H9 (cell line): ENCODE data around the gene ATXN3. TPM values are rescaled to one million over a fixed set of nuclear protein-coding genes. Genes with fewer than 3 reads are reported as not detected.

Source experiments
- DNase-seq: peaks from one replicate; pipeline ENCODE4 v3.0.0-alpha.2; 2017
- H2AFZ ChIP-seq: one replicate; pipeline ENCODE4 v1.6.1; 2013; ENCODE audit warnings: mild to moderate bottlenecking, low read length, control low read depth, moderate library complexity
- H2AK5ac ChIP-seq: 2 replicates; pipeline ENCODE4 v1.6.1; 2013; ENCODE audit warnings: low read length, control low read depth, mixed read lengths; ENCODE audit not compliant: insufficient read length
- H2BK120ac ChIP-seq: one replicate; pipeline ENCODE4 v1.6.1; 2013; ENCODE audit warnings: low read depth, mild to moderate bottlenecking, low read length, control low read depth, inconsistent platforms; ENCODE audit not compliant: poor library complexity, severe bottlenecking
- H2BK12ac ChIP-seq: 2 replicates; pipeline ENCODE4 v1.6.1; 2013; ENCODE audit warnings: low read length, control low read depth, mixed read lengths, low read depth; ENCODE audit not compliant: insufficient read length
- H2BK15ac ChIP-seq: 2 replicates; pipeline ENCODE4 v1.6.1; 2013; ENCODE audit warnings: low read depth, low read length, control low read depth
- H2BK20ac ChIP-seq: one replicate; pipeline ENCODE4 v1.6.1; 2013; ENCODE audit warnings: low read depth, mild to moderate bottlenecking, low read length, control low read depth, inconsistent platforms; ENCODE audit not compliant: poor library complexity, severe bottlenecking
- H2BK5ac ChIP-seq: 2 replicates; pipeline ENCODE4 v1.6.1; 2013; ENCODE audit warnings: low read length, control low read depth, mixed read lengths; ENCODE audit not compliant: insufficient read length
- H3K14ac ChIP-seq: 2 replicates; pipeline ENCODE4 v1.6.1; 2013; ENCODE audit warnings: low read length, control low read depth; ENCODE audit not compliant: insufficient read depth
- H3K18ac ChIP-seq: 2 replicates; pipeline ENCODE4 v1.6.1; 2013; ENCODE audit warnings: low read depth, mild to moderate bottlenecking, mixed read lengths, low read length, control low read depth; ENCODE audit not compliant: insufficient read length
- H3K23ac ChIP-seq: 2 replicates; pipeline ENCODE4 v1.6.1; 2013; ENCODE audit warnings: low read length, control low read depth, mixed read lengths, low read depth; ENCODE audit not compliant: insufficient read length
- H3K23me2 ChIP-seq: 2 replicates; pipeline ENCODE4 v1.6.1; 2013; ENCODE audit warnings: low read depth, mild to moderate bottlenecking, mixed read lengths, low read length, control low read depth; ENCODE audit not compliant: insufficient read length, poor library complexity, severe bottlenecking
- H3K27ac ChIP-seq: 2 replicates; pipeline ENCODE4 v1.5.1; 2013; ENCODE audit warnings: low read length, control low read depth, mixed read lengths, low read depth; ENCODE audit not compliant: insufficient read length
- H3K27me3 ChIP-seq: 2 replicates; pipeline ENCODE4 v1.6.1; 2013; ENCODE audit warnings: low read length, control low read depth, inconsistent platforms; ENCODE audit not compliant: insufficient read depth
- H3K4ac ChIP-seq: 2 replicates; pipeline ENCODE4 v1.6.1; 2013; ENCODE audit warnings: low read depth, mild to moderate bottlenecking, control low read depth, inconsistent platforms, low read length, moderate library complexity
- H3K4me1 ChIP-seq: 2 replicates; pipeline ENCODE4 v1.6.1; 2013; ENCODE audit warnings: low read length, control low read depth, inconsistent platforms; ENCODE audit not compliant: insufficient read depth
- H3K4me2 ChIP-seq: 2 replicates; pipeline ENCODE4 v1.6.1; 2013; ENCODE audit warnings: low read length, control low read depth, mixed read lengths; ENCODE audit not compliant: insufficient read length, insufficient read depth
- H3K56ac ChIP-seq: 2 replicates; pipeline ENCODE4 v1.6.1; 2013; ENCODE audit warnings: low read depth, mild to moderate bottlenecking, mixed read lengths, low read length, control low read depth; ENCODE audit not compliant: insufficient read length
- H3K79me1 ChIP-seq: 2 replicates; pipeline ENCODE4 v1.6.1; 2013; ENCODE audit warnings: low read depth, mild to moderate bottlenecking, moderate library complexity, low read length, control low read depth, inconsistent platforms; ENCODE audit not compliant: insufficient read depth, poor library complexity, severe bottlenecking
- H3K79me2 ChIP-seq: 2 replicates; pipeline ENCODE4 v1.6.1; 2013; ENCODE audit warnings: low read length, control low read depth, inconsistent platforms; ENCODE audit not compliant: insufficient read depth
- H3K9ac ChIP-seq: 2 replicates; pipeline ENCODE4 v1.6.1; 2013; ENCODE audit warnings: low read length, control low read depth, mixed read lengths; ENCODE audit not compliant: insufficient read length; ENCODE audit errors: extremely low read depth
- H3K9me3 ChIP-seq: one replicate; pipeline ENCODE4 v1.6.1; 2013; ENCODE audit warnings: low read depth, low read length, inconsistent platforms; ENCODE audit not compliant: control insufficient read depth
- H3T11ph ChIP-seq: one replicate; pipeline ENCODE4 v1.6.1; 2013; ENCODE audit warnings: mild to moderate bottlenecking, low read length, control low read depth, inconsistent platforms
- H4K20me1 ChIP-seq: one replicate; pipeline ENCODE4 v1.6.1; 2013; ENCODE audit not compliant: control insufficient read depth, insufficient read length, insufficient read depth
- H4K5ac ChIP-seq: 2 replicates; pipeline ENCODE4 v1.6.1; 2013; ENCODE audit warnings: low read depth, mild to moderate bottlenecking, mixed read lengths, low read length, control low read depth; ENCODE audit not compliant: insufficient read length
- H4K8ac ChIP-seq: replicated peaks from 2 replicates; pipeline ENCODE4 v1.6.1; 2013; ENCODE audit warnings: low read length, control low read depth, mixed read lengths, low read depth; ENCODE audit not compliant: insufficient read length
- H4K91ac ChIP-seq: 2 replicates; pipeline ENCODE4 v1.6.1; 2013; ENCODE audit warnings: low read depth, mild to moderate bottlenecking, moderate library complexity, mixed read lengths, low read length, control low read depth; ENCODE audit not compliant: insufficient read length
- H3K27ac Mint-ChIP-seq, 3 experiments: 2 replicates in 2 of 3; 3 replicates in 1 of 3; pipeline ENCODE4 v1.8.0; 2020 to 2021; ENCODE audit warnings: mixed read lengths in 3 of 3, mild to moderate bottlenecking in 1 of 3, moderate library complexity in 1 of 3
- H3K27me3 Mint-ChIP-seq: 2 replicates; pipeline ENCODE4 v1.8.0; 2021; ENCODE audit warnings: low read depth, mild to moderate bottlenecking, moderate library complexity, mixed read lengths
- H3K36me3 Mint-ChIP-seq, 3 experiments: 2 replicates in 2 of 3; 3 replicates in 1 of 3; pipeline ENCODE4 v1.8.0; 2020 to 2021; ENCODE audit warnings: low read depth in 3 of 3, mixed read lengths in 3 of 3; ENCODE audit not compliant: insufficient read depth in 1 of 3
- H3K4me1 Mint-ChIP-seq, 2 experiments: 2 replicates each; pipeline ENCODE4 v1.8.0; 2020; ENCODE audit warnings: mixed read lengths in 2 of 2
- H3K4me3 Mint-ChIP-seq, 2 experiments: 2 replicates in 1 of 2; 3 replicates in 1 of 2; pipeline ENCODE4 v1.8.0; 2020 to 2021; ENCODE audit warnings: mild to moderate bottlenecking in 2 of 2, mixed read lengths in 2 of 2, moderate library complexity in 1 of 2
- H3K9me3 Mint-ChIP-seq, 2 experiments: 2 replicates in 1 of 2; 3 replicates in 1 of 2; pipeline ENCODE4 v1.8.0; 2020; ENCODE audit warnings: mild to moderate bottlenecking in 2 of 2, mixed read lengths in 2 of 2, moderate library complexity in 1 of 2
- CTCF ChIP-seq: fragments of 200-600 bp; sonication (generic); conservative IDR thresholded peaks from 3 replicates; pipeline ENCODE4 v1.8.0; 2021; ENCODE audit warnings: antibody characterized with exemption, mild to moderate bottlenecking
- total RNA-seq: library from RNA; stranded (reverse); gene quantifications from 2 replicates; pipeline ENCODE4 v1.2.1, GENCODE V29; 2021

ATXN3 gene
- total RNA-seq, 1 experiment from 2014 or later = 29.7 TPM

GRCh38 chr14:92074555-92074954 lies 31.8 kb downstream of the ATXN3 start:
- H3K27me3 Mint-ChIP-seq = no peaks in the 10 kb centered on the region
- no peak overlapping the region for H4K91ac ChIP-seq
- no peak for DNase-seq
- no peak overlapping the region for H3K27ac Mint-ChIP-seq
- no peak overlapping the region for H2BK12ac ChIP-seq
- H2BK15ac ChIP-seq = no peak overlapping the region
- no peak overlapping the region for H3K18ac ChIP-seq
- no peaks in the 10 kb centered on the region for H3K79me2 ChIP-seq
- no peaks in the 10 kb centered on the region for H3K23me2 ChIP-seq
- H2BK120ac ChIP-seq = no peak overlapping the region
- no peak overlapping the region for H3K23ac ChIP-seq
- peaks cover 18 to 42% (median 41%) of the 10 kb centered on the region in 3 experiments; a peak in 6 of 7 replicates for H3K36me3 Mint-ChIP-seq
- no peaks in the 10 kb centered on the region for H3K9me3 ChIP-seq
- H3K27ac ChIP-seq = no peak overlapping the region
- no peak overlapping the region for H2BK5ac ChIP-seq
- TF ChIP-seq CTCF = no peak
- no peak overlapping the region for H2AFZ ChIP-seq
- H3K56ac ChIP-seq = no peak overlapping the region
- H3K4me1 ChIP-seq = no peaks in the 10 kb centered on the region
- no peaks in the 10 kb centered on the region for H4K20me1 ChIP-seq
- H2AK5ac ChIP-seq = no peak overlapping the region
- no peak overlapping the region for H2BK20ac ChIP-seq
- H3K4ac ChIP-seq = no peak overlapping the region
- H4K8ac ChIP-seq = no peak overlapping the region
- H3K14ac ChIP-seq = no peak overlapping the region
- H3K4me1 Mint-ChIP-seq = no peaks in the 10 kb centered on the region
- no peaks in the 10 kb centered on the region for H3K79me1 ChIP-seq
- no peak overlapping the region for H3T11ph ChIP-seq
- no peaks in the 10 kb centered on the region for H3K9me3 Mint-ChIP-seq
- no peak overlapping the region for H3K4me2 ChIP-seq
- H4K5ac ChIP-seq = no peak overlapping the region
- H3K4me3 Mint-ChIP-seq = no peak overlapping the region
- no peaks in the 10 kb centered on the region for H3K27me3 ChIP-seq
- H3K9ac ChIP-seq = no peak overlapping the region
